ENCODE measurements around the gene STMP1. TPM values are rescaled to one million over a fixed set of nuclear protein-coding genes. Genes with fewer than 3 reads are reported as not detected.

STMP1 gene
- total and polyA plus RNA-seq, 3 donors from 2014 or later = 36.4 to 56.3 (median 39.7) TPM

- no peak for DNase-seq
- no peak overlapping the region for H3K4me3 ChIP-seq
- H3K4me1 ChIP-seq = peaks cover 7% of the 10 kb centered on the region
- H3K9me3 ChIP-seq = no peaks in the 10 kb centered on the region
- H3K27me3 ChIP-seq = no peaks in the 10 kb centered on the region
- intact Hi-C loops (cut with DNase I; ENCODE audit: low total_unique reads) = no loop called here
- TF ChIP-seq CTCF (IDR thresholded peaks at IDR 0.05) (no peak), POLR2A (IDR thresholded peaks at IDR 0.05) (no peak)
- 85 to 91% methylated on average over 4 of the region's 4 CpGs for WGBS, 2 donors
- no peak overlapping the region for H3K27ac ChIP-seq
- no peaks in the 10 kb centered on the region for H3K36me3 ChIP-seq (ENCODE audit: low read depth, missing control alignments)
These were observed 51.6 kb downstream of the STMP1 start for GRCh38 chr7:135713836-135714470.

- no peak overlapping the region for H3K27ac ChIP-seq
- H3K4me3 ChIP-seq = no peak overlapping the region
- no peaks in the 10 kb centered on the region for H3K36me3 ChIP-seq (ENCODE audit: low read depth, missing control alignments)
- no peak for TF ChIP-seq POLR2A (IDR thresholded peaks at IDR 0.05)
- TF ChIP-seq CTCF (IDR thresholded peaks at IDR 0.05) = no peak
- WGBS, 2 donors = 71 to 86% methylated on average over 18 to 20 of the region's 20 CpGs
- H3K9me3 ChIP-seq = no peaks in the 10 kb centered on the region
- no peaks in the 10 kb centered on the region for H3K27me3 ChIP-seq
- peaks cover 7% of the 10 kb centered on the region for H3K4me1 ChIP-seq
- intact Hi-C loops (cut with DNase I; ENCODE audit: low total_unique reads) = no loop called here
- DNase-seq = no peak
These were observed 52.3 kb downstream of the STMP1 start for GRCh38 chr7:135714534-135715009.

GRCh38 chr7:135715055-135715522, 52.8 kb downstream of the STMP1 start:
- Histone ChIP-seq H3K27me3 (no peaks in the 10 kb centered on the region), H3K36me3 (ENCODE audit: low read depth, missing control alignments) (no peaks in the 10 kb centered on the region), H3K27ac (no peak overlapping the region), H3K9me3 (no peaks in the 10 kb centered on the region), H3K4me1 (peaks cover 7% of the 10 kb centered on the region), H3K4me3 (no peak overlapping the region)
- intact Hi-C loops (cut with DNase I; ENCODE audit: low total_unique reads) = no loop called here
- no peak for TF ChIP-seq POLR2A (IDR thresholded peaks at IDR 0.05)
- no peak for TF ChIP-seq CTCF (IDR thresholded peaks at IDR 0.05)
- 69 to 76% methylated on average over 5 of the region's 5 CpGs for WGBS, 2 donors
- DNase-seq = no peak

GRCh38 chr7:135715673-135716072, 53.4 kb downstream of the STMP1 start:
- WGBS, 2 donors = 54 to 61% methylated on average over 1 of the region's 1 CpG
- no peaks in the 10 kb centered on the region for H3K27me3 ChIP-seq
- intact Hi-C loops (cut with DNase I; ENCODE audit: low total_unique reads) = no loop called here
- no peak overlapping the region for H3K4me3 ChIP-seq
- no peak for TF ChIP-seq POLR2A (IDR thresholded peaks at IDR 0.05)
- no peak for TF ChIP-seq CTCF (IDR thresholded peaks at IDR 0.05)
- H3K4me1 ChIP-seq = peaks cover 7% of the 10 kb centered on the region
- H3K27ac ChIP-seq = no peak overlapping the region
- no peaks in the 10 kb centered on the region for H3K9me3 ChIP-seq
- no peaks in the 10 kb centered on the region for H3K36me3 ChIP-seq (ENCODE audit: low read depth, missing control alignments)
- DNase-seq = no peak
